Hepatic stellate cell (primary cell): ENCODE data around the gene GRPEL1.
"Not testable (repeated sequence)": the region's sequence is repeated elsewhere in the genome, so short reads cannot be mapped to it uniquely, and the experiment has no call there.

Source experiments
- DNase-seq: peaks from one replicate; pipeline ENCODE4 v3.0.0; 2011; ENCODE audit warnings: low spot score

The GRPEL1 gene

GRCh38 chr4:7067452-7068278 lies at the start of gene GRPEL1:
GRPEL1 (minus strand) TSS chr4:7068064; CDS start chr4:7068032, 32 bp downstream.
- peak; percentile 98 for DNase-seq

- DNase-seq, result no peak
Measured at GRCh38 chr4:7116705-7117104, 48.8 kb upstream of the GRPEL1 start.

GRCh38 chr4:7115557-7116340 lies 47.9 kb upstream of the GRPEL1 start:
- DNase-seq, result no peak

GRCh38 chr4:7112656-7113055 lies 44.8 kb upstream of the GRPEL1 start:
- no peak for DNase-seq

- no peak for DNase-seq
Measured at GRCh38 chr4:7111441-7111840, 43.6 kb upstream of the GRPEL1 start.

- DNase-seq, result no peak
Measured at GRCh38 chr4:7110546-7110945, 42.7 kb upstream of the GRPEL1 start.

GRCh38 chr4:7109169-7109568 lies 41.3 kb upstream of the GRPEL1 start:
- no peak for DNase-seq

- no peak for DNase-seq
Measured at GRCh38 chr4:7108660-7109059, 40.8 kb upstream of the GRPEL1 start.

- DNase-seq, result no peak
Measured at GRCh38 chr4:7108046-7108625, 40.3 kb upstream of the GRPEL1 start.

- no peak for DNase-seq
Measured at GRCh38 chr4:7107166-7107905, 39.5 kb upstream of the GRPEL1 start.

- DNase-seq, result no peak
Measured at GRCh38 chr4:7105276-7105675, 37.4 kb upstream of the GRPEL1 start.

GRCh38 chr4:7104366-7105031 lies 36.6 kb upstream of the GRPEL1 start:
- no peak for DNase-seq

- DNase-seq, result no peak
Measured at GRCh38 chr4:7103607-7104365, 35.9 kb upstream of the GRPEL1 start.

- DNase-seq, result peak; percentile 94
Measured at GRCh38 chr4:7103031-7103606, 35.3 kb upstream of the GRPEL1 start.

GRCh38 chr4:7102516-7102909 lies 34.6 kb upstream of the GRPEL1 start:
- not testable (repeated sequence) for DNase-seq

GRCh38 chr4:7101692-7102515 lies 34.0 kb upstream of the GRPEL1 start:
- DNase-seq, result peak; percentile 82

- no peak for DNase-seq
Measured at GRCh38 chr4:7096236-7096635, 28.4 kb upstream of the GRPEL1 start.

GRCh38 chr4:7095611-7096155 lies 27.8 kb upstream of the GRPEL1 start:
- no peak for DNase-seq

GRCh38 chr4:7094916-7095315 lies 27.1 kb upstream of the GRPEL1 start:
- DNase-seq, result no peak
